Thyroid gland (tissue), 4 donors: Measurements from ENCODE around the gene PGM2.

Experiments used
- CTCF ChIP-seq, 6 experiments: fragments of 200-600 bp in 3 of 6; fragments of 450-650 bp in 3 of 6; sonication (generic) in 3 of 6; IDR thresholded peaks; one replicate each; pipeline ENCODE4 v1.5.1; 2016 to 2019; ENCODE audit warnings: antibody characterized with exemption in 6 of 6, mild to moderate bottlenecking in 2 of 6, inconsistent platforms in 1 of 6, moderate library complexity in 1 of 6
- POLR2A ChIP-seq, 2 donors: fragments of 450-650 bp; IDR thresholded peaks; one replicate each; pipeline ENCODE4 v1.6.1; 2017; ENCODE audit warnings: antibody characterized with exemption in 2 of 2, mild to moderate bottlenecking in 2 of 2, moderate library complexity in 1 of 2

- TF ChIP-seq CTCF (IDR thresholded peaks at IDR 0.05) (no peak), POLR2A (IDR thresholded peaks at IDR 0.05) (no peak)
Observed at GRCh38 chr4:37873386-37873785, 46.9 kb downstream of the PGM2 start.
